NCI-H1930 (cell line): Measurements from ENCODE around the gene TESK1.
"Not testable (repeated sequence)": the region's sequence is repeated elsewhere in the genome, so short reads cannot be mapped to it uniquely, and the experiment has no call there.

Source experiments
- DNase-seq, 2 experiments: peaks; one replicate each; lab custom pipeline; 2025; lab: John Stamatoyannopoulos, UW

The TESK1 gene

DNA sequence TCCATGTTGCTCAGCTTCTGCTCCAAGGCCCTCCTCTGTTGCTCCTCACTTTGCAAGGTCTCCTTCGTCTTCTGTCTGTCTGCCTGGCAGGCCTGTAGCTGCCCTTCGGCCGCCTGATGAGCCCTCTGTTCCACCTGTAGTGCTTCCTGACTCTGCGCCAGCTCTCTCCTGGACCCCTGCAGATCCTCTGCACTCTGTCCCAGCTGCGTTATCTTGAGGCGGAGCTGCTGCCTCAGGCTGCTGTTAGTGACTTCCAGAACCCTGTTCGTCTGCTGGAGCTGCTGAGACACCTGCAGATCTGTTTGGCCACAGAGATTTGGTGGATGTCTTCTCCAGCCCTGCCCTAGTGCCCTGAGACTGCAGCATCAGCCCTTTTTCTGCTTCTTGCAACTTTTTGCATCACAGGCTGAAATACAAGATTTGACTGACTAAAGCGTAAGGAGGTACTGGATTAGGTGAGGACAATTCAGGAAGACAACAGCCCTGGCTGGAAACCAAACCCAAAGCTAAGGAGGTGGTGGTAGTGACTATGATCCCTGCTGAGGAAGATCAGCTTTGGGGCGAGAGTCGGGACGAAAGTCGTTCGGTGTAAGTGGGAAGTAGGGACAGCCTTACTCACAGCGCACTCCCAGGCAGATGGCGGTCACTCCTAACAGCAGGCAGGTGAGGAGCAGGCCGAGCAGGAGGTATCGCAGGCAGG, 11.1 kb downstream of the TESK1 start:
- no peak for DNase-seq

DNA sequence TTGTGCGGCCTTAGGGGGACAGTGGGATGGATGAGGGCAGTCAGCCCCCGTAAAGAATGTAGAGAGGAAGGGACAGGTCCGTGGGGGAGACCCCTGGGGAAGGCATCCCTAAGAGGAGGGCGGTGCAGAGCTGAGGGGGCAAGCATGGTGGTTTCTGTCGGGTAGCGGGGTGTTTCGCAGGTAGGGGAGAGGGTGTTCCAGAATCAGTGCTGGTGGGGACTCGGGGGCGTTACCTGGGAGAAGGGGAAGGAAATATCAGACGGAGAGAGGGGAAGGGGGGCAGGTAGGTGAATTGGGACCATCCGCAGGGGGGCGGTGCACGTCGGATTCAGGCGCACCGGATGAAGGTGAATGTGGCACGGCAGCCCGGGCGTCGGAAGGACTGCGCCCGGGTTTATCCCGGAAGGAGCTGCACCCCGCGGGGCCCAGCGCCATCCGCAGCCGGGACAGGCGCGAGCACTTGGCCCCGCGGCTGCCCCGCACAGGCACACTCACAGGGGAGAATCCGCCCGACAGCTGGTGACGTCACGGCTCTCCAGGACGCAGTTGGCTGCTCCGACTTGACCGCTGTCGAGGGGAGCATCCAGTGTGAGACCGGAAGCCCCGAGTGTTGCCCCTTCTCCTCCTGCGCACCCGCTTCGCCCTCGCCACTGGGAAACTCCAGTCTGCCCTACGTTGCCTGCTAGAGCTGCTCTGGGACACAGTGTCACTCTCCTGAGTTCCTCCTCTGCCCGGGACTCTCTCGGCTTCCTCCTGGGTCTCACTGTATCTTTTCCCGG, 11.8 kb downstream of the TESK1 start:
- DNase-seq = peak in 1 of 2 experiments; percentile 64

DNA sequence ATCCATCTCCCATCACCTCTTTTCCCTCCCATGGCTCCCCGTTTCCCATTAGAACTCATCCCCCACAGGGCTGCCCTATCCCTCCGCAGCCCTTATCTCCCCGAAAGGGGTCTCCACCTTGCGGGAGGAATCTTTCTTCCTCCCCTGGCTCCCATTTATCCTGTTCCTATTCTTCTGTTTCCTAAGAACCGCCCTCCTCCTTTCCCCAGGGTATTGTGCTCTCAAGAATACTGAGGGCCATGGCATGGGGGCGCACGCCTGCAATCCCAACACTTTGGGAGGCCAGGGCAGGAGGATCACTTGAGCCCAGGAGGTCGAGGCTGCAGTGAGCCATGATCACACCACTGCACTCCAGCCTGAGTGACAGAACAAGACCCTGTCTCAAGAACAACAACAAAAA, 12.5 kb downstream of the TESK1 start:
- DNase-seq = no peak

DNA sequence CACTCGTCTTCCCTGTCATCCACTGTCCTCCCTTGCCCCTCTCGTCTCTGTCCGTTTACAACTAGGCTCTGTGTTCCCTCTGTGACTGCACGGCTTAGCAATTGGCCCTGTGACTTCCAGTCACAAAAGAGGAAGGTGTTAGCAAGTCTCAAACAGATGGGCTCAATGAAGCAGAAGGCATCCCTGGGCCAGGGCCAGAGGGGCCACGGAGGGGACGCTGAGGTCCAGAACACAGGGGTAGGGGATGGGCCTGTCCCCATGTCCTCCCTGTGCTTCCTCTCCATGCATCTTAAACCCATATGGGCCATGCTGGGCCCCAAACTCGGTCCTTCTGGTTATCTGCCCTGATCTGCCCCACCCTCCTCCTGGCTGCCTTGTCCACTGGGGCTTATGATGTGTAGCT, 13.3 kb downstream of the TESK1 start, which contains the start of gene CD72:
TSS of gene CD72 (minus strand) at position 89 of the 403 bp plus-strand sequence. CDS start 110 bp downstream, outside the sequence.
- no peak for DNase-seq

DNA sequence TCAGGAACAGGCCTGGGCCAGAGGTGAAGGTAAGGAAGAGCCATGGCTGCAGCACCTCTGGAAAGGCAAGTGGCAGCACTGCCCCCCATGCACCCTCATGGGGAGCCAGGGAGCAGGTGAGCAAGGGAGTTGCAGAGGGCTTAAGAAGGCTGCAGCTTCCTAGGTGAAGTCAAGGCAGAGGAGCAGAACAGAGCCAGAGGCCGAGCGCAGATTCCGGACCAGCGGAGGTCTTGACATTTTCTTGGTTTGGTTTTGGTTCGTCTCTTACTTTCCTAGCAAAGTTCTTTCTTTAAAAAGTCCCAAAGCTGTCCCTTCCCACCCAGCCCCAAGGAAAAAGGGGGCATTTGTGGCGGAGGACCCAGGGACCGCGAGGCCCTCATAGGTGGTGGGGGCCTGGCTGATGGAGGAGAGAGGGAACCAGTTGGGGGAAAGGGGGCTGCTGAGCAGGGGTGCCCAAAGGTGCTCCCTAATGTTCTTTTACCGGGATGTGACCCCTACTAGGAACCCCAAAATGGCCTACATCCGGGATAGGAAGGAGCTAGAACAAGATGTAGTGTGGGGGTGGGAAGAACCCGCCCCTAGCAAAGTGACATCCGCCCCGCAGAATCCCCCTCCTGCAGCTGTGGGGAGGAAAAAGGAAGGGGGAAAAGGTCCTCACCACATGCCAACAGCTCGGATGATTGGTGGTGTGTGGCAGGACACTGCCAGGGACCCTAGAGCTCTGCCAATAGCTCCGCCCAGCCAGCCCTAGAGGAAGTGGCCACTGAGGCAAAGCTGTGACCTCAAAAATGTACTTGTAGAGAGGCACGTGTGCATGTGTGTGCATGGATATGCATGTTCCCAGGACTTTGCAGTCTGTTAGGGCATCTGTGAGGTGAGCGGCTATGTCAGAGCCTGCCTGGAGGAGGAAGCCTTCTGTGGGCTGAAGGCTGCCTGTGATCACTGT, 14.1 kb downstream of the TESK1 start:
- no peak for DNase-seq

DNA sequence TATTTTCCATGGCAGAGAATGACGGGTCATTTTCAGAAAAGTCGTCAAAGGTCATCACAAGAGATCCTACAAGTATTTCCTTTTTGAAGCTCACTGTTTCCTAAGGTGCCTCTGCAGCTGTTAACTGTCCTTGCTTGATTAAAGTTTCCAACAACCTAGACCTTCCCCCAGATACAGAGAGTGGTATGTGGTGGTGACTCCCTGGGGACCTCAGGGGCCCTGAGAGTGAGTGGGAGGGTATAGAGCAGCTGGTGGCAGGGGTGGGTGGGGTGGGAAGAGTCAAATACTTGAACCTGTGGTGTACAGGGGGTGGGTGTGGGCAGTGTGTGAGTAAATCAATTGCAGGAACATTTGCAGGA, 14.7 kb downstream of the TESK1 start:
- no peak for DNase-seq

DNA sequence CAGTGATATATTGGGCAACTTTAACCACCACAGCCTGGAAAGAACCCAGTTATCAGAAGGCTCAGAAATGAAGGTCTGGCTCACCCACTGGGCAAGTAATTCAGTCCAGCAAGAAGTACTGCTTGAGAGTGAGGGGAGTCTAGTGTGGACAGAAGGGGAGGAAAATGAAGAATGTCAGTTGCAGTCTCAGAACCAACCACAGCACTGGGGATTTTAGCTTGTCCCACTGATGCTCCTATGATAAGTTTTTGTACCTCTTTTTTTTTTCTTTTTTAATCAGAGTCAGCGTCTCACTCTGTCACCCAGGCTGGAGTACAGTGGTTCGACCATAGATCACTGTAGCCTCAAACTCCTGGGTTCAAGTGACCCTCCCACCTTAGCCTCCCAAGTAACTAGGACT, 22.5 kb downstream of the TESK1 start:
- DNase-seq = no peak

DNA sequence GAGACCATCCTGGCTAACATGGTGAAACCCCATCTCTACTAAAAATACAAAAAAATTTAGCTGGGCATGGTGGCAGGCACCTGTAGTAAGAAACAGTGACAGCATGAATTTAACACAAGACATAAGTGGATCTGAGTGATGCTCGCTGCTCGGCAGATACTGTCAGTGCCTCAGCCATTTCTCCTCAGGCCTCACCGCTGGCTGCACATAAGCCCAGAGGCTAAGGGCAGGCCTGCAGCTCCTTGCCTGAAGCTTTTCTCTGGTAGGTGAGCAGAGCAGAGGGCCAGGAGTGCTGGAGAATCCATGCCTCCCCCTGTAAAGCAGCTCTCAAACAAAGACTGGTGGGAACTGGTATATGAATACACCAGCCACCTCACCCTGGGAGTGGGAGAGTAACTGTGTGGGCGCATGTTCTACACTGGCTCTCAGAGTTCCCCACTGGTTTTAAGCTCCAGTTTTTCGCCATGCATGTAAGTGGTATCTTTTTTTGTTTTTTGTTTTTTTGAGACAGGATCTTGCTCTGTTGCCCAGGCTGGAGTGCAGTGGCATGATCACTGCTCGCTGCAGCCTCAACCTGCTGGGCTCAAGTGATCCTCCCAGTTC, 23.4 kb downstream of the TESK1 start:
- DNase-seq = no peak

DNA sequence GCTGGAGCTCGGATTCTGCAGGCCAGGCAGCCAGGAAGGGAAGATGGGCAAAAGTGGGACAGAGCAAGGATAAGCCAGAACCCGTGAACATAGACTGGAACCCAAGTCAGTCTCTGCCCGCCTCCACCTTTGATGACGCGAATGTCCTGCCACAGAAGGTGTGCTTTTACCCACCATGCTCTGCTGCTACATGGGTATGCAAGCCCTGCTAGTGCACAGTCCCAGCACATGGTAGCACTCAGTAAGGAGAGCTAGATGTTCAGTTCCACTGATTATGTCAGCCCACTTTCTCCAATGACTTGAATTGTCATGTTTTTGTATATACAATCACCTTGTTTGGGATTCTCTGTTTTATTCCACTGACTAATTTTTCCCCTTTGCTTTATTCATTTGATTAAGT, 24.5 kb downstream of the TESK1 start:
- DNase-seq = no peak

DNA sequence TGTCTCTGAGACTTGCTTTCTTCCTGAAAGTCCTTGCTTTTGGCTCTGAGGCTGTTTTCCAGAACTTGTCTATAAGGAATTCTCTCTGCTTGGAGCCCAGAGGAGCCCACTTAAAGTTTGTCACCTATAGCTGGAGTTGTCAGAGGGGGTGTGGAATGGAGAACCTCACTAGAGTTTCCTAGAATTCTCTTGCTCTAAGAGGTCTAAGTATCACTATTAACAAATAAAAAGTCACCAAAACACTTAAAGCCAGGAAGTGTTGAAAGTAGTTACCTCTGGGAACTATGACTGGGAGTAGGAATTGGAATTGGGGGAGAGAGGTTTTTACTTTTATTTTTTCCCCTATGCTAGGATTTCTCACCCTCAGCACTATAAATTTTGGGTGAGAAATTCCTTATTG, 30.7 kb downstream of the TESK1 start:
- no peak for DNase-seq

DNA sequence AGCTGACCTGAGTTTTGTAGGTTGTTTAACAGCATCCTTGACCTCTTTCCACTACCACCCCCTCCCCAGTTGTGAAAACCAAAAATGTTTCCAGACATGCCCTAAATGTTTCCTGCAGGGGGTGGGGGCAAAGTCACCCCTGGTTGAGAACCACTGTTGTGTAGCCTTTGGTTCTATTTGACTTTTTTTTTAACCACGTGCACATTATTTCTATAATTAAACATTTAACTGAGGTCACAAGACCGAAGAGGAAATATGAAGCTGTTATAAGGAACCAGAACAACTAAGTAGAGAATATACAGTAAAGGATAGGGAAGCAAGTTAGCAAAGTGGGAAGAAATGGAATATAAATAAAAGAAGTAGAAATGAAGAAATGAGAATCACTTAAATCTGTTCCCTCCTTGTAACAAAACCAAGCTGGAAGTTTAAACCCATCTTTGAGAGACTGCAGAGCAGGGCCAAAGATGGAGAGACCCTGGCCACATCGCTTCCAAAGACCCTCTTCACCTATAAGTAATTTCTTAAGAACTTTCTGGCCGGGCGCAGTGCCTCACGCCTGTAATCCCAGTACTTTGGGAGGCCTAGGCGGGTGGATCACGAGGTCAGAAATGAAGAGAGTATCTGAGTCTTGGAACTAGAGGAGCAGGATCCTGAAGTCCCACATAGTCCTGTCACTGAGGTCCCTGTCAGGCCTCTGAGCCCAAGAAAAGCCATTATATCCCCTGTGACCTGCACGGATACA, 31.2 kb downstream of the TESK1 start:
- DNase-seq = no peak

DNA sequence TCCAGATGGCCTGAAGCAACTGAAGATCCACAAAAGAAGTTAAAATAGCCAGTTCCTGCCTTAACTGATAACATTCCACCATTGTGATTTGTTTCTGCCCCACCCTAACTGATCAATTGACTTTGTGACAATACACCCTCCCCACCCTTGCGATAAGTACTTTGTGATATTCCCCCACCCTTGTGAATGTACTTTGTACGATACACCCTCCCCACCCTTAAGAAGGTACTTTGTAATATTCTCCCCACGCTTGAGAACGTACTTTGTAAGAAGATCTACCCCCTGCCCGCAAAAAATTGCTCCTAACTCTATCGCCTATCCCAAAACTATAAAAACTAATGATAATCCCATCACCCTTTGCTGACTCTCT, 31.8 kb downstream of the TESK1 start:
- DNase-seq = not testable (repeated sequence)

DNA sequence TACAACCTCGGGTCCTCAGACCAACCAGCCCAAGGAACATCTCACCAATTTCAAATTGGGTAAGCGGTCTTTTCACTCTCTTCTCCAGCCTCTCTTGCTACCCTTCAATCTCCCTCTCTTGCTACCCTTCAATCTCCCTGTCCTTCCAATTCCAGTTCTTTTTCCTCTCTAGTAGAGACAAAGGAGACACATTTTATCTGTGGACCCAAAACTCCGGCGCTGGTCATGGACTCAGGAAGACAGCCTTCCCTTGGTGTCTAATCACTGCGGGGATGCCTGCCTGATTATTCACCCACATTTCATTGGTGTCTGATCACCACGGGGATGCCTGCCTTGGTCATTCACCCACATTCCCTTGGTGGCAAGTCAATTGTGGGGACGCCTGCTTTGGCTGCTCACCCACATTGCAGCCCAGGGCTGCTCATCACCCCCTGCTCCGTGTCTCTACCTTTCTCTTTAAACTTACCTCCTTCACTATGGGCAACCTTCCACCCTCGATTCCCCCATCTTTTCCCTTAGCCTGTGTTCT, 32.4 kb downstream of the TESK1 start:
- not testable (repeated sequence) for DNase-seq

DNA sequence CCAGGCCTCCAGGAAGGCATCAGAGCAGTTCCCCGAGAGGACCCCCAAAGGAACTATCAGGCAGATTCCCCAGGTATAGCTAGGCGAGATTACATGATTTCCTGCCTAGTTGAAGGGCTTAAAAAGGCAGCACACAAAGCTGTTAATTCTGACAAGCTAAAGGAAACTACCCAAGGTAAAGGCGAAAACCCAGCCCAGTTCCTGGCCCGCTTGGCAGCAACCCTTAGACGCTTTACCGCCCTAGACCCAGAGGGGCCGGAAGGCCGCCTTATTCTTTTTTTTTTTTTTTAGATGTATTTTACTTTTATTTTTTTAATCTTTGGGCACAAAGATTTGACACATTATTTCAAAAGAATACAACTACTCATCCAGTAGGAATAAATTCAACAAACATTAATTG, 33.7 kb downstream of the TESK1 start:
- not testable (repeated sequence) for DNase-seq

DNA sequence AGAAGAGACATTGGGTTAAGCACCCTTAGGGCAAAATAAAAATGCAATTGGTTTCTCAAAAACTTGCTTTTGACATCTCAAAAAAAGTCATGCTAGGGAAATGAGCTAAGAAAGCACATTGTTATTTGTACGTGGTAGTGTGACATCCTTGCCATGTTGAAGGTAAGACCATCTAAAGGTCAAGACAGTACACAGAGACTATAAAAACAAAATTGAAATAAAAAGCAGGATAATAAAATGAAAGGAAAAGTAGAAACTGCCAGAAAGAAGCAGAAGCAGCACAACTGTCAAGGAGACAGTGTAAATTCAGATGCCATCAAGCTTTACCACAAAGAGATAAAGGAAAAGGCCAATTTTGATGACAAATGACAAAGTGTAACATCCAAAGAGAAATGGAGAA, 34.2 kb downstream of the TESK1 start:
- not testable (repeated sequence) for DNase-seq

DNA sequence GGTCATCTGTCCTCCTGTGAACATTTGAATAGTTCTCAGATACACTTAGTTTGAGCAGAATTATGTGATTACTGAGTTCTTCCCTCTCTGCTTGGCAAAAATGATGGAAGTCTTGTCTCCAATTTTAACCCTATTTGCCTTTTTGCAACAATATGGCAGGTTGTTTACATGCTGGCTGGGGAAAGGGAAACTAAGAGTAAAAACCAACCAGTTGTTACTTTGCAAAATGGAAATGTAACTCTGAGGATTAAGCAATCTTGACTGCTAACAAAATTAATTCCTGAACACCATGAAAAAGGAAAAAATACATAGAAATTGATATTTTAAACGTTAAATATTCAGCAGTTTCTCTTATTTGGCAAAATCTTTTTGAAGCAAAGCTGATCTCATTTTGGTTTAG, 34.6 kb downstream of the TESK1 start:
- no peak for DNase-seq

DNA sequence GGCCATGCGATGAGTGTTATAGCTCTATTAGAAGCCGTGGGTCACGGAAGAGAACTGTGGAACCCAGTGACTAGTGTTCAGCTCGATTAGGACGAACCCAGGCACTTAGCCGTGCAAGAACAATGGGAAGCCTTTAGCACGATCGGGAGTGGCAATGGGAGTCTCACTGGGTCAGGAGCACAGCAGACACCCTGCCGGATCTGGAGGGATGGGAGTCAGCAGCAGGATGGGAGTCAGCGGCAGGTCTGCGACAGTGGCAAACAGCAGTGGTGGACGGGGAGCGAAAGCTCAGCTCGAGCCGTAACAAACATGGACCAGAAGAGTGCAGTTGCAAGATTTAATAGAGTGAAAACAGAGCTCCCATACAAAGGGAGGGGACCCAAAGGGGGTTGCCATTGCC, 35.4 kb downstream of the TESK1 start:
- not testable (repeated sequence) for DNase-seq

DNA sequence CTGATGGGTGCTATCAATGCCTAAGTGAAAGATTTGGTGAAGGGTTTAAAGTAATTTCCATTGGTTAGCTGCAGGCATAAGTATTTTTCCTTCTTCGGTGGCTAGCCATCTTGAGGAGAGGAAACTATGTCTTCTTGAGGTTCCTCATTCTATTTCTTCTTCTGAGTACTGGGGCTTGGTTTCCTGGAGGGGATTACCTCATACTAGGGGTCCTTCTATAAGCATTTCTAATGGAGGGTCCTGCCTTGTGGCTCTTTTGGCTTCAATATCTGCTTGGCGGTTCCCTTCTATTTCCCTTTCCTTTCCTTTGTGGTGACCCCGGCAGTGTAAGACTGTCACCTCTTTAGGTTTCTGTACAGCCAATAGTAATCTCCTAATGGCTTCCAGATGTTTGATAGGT, 36.4 kb downstream of the TESK1 start:
- not testable (repeated sequence) for DNase-seq

DNA sequence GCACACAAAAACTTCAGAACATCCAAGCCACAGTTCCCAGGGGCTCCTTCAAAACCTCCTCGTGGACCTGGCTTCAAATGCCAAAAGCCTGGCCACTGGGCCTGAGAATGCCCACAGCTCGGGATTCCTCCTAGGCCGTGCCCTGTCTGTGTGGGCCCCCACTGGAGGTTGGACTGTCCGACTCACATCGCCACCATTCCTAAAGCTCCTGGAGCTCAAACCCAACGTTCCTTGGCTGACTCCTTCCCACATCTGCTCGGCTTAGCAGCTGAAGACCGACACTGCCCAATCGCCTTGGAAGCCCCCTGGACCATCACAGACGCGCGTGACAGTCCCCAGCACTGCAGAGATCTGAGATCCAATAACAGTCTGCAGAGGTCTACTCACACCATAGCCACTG, 38.0 kb downstream of the TESK1 start:
- DNase-seq = no peak

DNA sequence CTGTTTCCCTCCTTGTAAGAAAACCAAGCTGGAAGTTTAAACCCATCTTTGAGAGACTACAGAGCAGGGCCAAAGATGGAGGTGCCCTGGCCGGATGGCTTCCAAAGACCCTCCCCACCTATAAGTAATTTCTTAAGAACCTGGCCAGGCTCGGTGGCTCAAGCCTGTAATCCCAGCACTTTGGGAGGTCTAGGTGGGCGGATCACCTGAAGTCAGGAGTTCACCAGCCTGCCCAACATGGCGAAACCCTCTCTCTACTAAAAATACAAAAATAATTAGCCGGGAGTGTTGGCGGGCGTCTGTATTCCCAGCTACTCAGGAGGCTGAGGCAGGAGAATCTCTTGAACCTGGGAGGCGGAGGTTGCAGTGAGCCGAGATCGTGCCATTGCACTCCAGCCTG, 40.7 kb downstream of the TESK1 start:
- DNase-seq = not testable (repeated sequence)

DNA sequence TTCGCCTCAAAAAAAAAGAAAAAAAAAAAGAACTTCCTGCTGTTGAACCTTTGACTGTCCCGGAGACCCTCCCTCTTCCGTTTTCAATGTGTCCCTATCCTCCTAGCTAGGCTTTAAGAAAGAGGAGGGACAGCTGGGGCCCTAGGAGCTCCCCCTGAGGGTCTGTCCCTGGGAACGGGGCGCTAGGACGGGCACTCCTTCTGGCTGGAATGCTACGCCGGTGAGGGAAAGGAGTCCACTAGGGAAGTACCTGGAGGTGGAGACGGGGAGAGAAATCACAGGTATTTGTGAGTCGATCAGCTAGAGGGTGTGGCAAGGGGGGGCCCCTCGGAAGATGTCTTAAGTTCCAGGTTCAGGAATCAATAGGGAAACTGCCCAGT, 41.1 kb downstream of the TESK1 start:
- no peak for DNase-seq
